COLO829 (cell line): ENCODE measurements around the gene ZNF138.
"Not testable (repeated sequence)": the region's sequence is repeated elsewhere in the genome, so short reads cannot be mapped to it uniquely, and the experiment has no call there.

Experiments used
- DNase-seq: peaks from one replicate; pipeline ENCODE4 v3.0.0; 2012; ENCODE audit warnings: low spot score

The ZNF138 gene

DNA sequence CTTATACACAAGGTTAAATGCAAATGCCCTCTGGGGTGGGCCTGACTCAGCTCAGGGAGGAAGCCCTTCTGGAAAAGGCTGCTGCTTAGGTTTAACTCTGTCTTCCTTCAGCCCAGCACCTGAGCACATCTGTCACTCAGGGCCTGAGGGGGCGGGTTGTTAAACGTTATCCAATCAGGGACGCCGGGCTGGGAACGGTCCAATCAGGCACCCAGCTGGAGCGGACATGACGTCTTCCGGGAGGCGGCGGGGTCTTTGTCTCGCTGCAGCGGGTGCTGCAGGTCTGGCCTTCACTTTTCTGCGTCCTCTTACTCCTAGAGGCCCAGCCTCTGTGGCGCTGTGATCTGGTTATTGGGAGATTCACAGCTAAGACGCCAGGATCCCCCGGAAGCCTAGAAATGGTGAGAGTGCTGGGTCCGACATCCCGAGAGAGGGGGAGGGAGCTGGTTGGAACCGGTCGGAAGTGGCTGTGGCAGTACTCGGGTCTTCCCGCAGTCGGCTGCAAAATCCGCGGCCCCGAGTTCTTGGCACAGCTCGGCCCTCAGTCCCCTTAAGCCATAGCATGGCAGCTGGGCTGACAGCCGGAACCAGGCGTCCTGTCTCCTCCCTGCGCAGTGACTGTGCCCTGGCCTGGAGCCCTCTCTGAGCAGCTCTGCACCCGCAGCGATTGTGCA is at the start of gene ZNF138:
Gene ZNF138 (plus strand): TSS at position 258 of the 674 bp plus-strand sequence. CDS start 141 bp downstream, at position 399.
- DNase-seq = peak; percentile 95

DNA sequence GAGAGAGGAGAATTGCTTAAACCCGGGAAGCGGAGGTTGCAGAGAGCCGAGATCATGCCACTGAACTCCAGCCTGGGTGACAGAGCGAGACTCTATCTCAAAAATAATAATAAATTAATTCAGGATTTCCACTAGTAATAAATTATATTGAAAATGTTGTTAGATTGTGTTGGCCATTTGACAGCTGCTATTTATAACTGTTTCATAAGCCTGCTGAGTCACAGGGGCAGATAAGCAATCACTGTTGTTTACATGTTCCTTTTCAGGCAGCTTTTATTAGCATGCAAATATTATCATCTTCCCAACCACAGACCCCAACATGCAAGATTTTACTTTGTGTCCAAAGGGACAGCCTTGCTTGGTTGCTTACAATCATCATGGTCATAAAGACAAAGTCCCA is 49.5 kb upstream of the ZNF138 start:
- no peak for DNase-seq

DNA sequence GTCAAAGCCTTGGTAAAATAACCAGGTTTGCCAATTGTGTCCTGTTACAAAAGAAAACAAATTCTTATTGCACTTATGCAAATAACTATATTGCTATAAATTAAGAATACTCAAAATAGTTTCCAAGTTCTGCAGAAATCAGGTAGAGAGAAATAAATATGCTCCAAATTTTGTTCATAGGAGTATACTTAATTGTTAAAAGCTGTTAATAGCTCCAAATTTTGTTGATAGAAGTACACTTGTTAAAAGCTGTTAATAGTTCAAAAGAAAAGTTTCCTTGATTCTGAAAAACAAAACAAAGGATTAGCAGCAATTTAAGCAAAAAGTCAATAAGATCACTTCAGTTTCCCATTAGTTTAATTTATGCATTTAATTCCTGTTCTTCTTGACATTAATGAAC is 46.4 kb upstream of the ZNF138 start:
- no peak for DNase-seq

DNA sequence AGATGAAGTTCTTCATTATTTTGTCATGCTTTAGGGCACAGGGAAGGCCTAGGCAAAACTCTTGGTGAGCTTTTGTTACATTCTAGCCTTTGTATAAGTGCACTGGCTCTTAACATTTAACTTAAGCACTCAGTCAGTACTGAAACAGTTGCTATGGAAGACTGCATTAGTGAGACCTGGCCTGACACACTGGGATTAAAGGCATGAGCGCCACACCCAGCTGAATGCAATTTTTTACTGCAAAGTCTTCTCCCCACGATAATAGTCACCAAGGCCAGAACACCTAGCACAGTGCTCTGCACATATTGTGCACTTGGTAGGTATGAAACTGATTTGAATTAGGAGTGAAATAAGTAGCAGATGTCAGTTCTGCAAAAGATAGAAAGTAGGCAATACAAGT is 41.2 kb upstream of the ZNF138 start:
- no peak for DNase-seq

DNA sequence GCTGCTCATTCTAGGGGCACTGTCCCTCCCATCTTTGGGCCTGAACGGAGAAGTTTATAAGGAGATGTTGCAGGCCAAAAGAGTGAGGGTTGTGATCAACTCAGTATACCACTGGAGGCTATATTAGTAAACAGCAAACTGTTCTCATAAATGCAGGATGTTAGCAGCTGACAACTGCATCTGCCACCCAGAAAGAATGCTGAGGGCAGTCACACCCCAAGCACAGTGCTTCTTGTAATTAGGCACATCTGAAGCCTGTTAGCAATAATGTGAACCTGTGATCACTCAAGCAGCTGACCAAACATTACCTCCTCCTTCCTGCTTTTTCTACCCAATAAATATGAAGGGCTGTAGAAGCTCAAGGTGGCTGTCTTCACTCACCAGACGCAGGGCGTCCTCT is 38.4 kb upstream of the ZNF138 start:
- no peak for DNase-seq

DNA sequence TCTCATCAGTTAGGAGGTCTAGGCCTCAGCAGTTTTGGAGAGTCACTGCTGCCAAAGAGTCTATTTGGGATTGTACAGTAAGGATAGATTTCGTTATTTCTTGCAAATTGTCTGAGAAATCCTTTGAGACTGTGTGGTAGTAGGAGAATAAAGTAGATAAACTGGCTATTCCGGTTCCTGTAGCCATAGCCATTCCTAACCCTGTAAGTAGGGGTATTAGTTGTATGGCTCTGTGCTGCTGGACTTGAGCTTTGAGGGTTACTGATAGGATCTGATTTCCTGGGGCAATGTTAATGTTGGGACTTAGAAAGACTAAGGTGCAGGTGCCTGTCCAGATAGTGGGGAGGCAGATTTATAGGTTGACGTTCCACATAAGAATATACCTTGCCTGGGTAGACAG is 36.1 kb upstream of the ZNF138 start:
- no peak for DNase-seq

DNA sequence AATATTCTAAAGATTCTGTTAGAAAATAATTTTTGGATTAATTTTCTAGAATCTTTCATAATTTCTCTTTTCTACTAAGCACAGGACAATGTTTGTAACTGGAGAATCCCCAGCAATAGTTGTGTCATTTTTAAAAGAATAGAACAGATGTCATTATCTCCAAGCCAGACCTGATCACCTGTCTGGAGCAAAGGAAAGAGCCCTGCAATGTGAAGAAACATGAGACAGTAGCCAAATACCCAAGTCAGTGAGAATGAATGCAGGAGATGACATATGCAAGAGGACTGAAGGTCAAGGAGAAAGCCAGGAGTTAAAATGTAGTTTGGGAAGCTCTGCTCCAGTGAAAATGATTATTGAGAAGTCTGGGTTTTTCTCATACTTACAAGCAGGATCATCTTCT is 25.4 kb upstream of the ZNF138 start:
- DNase-seq = no peak

DNA sequence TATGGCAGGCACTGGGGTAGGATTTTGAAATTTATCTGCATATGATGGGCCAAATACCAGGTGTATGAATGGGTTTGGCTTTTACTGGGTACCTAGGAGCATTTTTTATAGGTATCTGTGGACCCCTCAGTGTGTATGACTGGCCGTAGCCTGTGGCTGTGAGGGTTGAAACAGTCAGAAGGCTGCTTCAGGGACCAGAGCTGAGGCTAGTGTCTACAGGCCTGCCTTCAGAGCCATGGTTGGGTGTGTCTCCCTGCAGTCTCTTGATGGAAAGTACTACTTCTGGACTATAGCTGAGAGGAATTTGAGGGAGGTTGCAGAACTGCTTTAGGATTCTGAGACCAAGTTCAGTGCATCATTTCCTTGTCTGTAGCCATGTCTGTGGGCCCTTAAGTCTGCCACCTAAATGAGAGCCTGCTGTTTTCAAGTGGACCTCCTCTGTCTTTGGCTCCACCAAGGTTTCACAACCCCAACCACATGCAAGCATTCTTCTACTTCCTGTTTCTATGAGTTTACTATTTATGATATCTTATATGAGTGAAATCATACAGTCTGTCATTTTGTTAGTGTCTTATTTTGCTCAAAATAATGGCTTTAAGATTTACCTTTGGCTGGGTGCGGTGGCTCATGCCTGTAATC is 19.9 kb upstream of the ZNF138 start:
- DNase-seq = no peak

DNA sequence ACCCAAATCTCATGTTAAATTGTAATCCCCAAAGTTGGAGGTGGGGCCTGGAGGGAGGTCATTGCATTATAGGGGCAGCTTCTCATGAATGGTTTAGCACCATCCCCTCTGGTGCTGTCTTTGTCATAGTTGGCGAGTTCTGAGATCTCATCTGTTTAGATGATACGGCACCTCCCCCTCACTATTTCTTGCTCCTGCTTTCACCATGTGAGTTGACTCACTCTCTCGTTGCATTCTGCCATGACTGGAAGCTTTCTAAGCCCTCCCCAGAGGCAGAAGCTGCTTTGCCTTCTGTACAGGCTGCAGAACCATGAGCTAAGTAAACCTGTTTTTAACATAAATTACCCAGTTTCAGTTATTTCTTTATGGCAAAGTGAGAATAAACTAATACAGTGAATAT is 18.9 kb upstream of the ZNF138 start:
- DNase-seq = peak; percentile 23

DNA sequence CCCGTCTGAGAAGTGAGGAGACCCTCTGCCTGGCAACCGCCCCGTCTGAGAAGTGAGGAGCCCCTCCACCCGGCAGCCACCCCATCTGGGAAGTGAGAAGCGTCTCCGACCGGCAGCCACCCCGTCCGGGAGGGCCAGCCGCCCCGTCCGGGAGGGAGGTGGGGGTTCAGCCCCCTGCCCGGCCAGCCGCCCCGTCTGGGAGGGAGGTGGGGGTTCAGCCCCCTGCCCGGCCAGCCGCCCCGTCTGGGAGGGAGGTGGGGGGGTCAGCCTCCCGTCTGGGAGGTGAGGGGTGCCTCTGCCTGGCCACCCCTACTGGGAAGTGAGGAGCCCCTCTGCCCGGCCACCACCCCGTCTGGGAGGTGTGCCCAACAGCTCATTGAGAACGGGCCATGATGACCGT is 9.4 kb upstream of the ZNF138 start:
- not testable (repeated sequence) for DNase-seq

DNA sequence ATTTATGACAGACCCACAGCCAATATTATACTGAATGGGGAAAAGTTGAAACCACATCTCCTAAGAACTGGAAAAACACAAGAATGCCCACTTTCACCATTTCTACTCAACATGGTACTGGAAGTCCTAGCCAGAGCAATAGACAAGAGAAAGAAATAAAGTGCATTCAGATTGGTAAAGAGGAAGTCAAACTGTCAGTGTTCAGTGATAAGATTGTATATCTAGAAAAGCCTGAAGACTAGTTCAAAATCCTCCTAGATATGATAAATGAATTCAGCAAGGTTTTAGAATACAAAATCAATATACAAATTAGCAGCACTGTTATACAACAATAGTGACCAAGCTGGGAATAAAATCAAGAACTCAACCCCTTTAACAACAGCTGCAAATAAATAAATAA is 6.9 kb upstream of the ZNF138 start:
- no peak for DNase-seq

DNA sequence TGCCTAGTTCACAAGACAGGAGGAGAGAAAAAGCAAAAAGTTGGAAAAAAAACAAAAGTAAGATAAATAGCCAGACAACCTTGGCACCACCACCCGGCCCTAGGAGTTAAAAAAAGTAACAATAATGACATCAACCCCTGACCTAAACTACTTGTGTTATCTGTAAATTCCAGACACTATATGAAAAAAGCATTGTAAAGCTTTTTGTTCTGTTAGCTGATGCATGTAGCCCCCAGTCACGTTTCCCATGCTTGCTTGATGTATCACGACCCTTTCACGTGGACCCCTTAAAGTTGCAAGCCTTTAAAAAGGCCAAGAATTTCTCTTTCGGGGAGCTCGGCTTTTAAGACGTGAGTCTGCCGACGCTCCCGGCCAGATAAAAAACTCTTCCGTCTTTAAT is 5.0 kb upstream of the ZNF138 start:
- DNase-seq = not testable (repeated sequence)

DNA sequence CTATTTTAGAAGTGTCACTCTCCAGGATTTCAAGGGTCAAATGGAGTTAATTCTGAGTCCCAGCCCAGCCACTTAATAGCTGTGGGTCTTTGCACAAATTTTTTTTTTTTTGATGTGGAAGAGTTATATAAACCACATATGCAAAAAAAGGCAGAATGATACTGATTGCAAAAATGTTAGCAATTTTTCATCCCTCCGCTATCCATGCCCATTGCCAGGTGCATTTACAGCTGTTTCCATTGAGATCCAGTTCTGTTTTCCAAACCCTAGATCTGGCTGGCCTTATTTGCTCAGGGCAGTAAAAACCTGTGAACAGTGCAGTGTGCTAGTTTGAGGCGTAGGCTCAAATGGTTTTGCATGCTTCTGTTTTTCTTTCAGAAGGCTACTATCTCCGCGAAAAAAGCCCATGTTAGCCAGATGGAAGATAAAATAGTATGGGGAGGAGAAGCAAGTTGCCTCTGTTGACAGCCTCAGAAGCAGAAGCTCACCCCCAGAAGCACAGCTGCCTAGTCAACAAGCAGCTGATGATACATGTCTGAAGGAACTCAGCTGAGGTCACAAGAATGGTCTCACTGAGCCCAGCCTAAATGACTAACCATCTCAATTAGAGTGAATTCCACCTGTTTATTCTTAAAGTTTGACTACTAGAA is 997 bp upstream of the ZNF138 start:
- DNase-seq = no peak

DNA sequence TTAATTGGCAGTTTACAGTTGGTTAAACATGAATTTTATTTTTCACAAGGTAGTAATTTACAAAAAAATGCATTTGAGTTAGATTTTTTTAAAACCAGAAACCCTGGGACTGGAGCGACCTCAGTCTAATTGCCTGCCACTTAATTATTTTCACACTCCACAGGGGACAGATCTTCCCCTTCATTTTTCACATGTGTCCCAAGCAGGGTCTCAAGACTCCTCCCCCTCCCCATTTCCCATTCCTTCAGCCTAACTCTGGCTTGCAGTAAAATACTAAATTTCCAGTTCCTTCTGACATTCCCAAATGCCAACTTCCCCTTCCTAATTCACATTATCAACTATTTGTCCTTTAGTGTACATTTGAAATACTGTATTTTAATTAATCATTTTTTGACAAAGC is 948 bp downstream of the ZNF138 start:
- DNase-seq = no peak

DNA sequence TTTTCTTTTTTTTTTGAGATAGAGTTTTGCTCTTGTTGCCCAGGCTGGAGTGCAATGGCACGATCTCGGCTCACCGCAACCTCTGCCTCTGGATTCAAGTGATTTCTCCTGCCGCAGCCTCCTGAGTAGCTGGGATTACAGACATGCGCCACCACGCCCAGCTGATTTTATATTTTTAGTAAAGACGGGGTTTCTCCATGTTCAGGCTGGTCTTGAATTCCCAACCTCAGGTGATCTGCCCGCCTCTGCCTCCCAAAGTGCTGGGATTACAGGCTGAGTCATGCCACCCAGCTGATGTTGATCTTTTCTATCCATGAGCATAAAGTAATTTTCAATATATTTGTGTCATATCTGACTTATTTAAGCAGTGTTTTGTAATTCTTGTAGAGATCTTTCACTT is 4.9 kb downstream of the ZNF138 start:
- not testable (repeated sequence) for DNase-seq

DNA sequence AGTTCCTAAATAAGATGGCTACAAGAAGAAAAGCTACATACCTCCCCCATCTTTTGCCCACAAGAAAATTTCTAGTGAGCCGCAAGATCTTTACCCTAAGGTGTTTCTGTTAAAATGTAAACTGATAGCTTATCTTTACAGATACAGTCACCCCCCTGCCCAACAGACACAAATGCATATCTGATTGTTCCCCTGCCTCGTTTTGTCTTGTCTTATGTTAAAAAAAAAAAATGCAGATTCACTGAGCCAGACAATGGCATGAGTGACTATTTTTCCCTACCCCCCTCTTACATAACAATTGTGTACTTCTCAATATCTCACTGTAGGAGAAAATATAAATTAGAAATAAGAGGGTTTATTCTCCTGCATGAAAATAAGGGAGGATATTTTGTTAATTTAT is 8.5 kb downstream of the ZNF138 start:
- DNase-seq = no peak

DNA sequence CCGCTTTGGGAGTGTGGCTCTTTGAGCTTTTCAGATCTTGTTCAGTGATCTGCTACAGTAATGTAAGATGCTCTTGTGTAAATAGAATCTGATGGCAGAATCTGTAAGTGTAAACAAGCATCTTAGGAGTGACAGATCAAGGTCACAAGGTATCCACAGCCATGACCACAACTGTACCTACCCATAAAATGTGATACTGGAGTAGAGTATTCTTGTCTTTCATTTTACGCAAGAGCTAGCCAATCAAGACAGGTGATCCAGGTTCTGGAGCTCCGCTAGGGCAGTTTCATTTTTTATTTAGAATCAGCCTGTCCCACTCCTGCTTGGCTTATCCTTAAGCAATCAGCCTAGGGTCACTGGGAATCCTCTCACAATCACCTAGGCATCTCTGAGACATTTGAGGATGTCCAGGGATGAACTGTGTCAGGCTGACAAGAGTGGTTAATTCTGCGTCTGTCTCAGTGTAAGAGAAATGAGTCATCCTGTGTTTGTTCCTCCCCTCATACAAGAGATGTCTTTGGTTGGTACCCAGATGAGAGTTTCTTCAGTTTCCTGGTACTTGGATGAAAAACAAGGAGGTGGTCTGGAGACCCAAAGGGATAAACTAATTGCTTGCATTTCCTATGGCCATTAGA is 13.6 kb downstream of the ZNF138 start:
- no peak for DNase-seq

DNA sequence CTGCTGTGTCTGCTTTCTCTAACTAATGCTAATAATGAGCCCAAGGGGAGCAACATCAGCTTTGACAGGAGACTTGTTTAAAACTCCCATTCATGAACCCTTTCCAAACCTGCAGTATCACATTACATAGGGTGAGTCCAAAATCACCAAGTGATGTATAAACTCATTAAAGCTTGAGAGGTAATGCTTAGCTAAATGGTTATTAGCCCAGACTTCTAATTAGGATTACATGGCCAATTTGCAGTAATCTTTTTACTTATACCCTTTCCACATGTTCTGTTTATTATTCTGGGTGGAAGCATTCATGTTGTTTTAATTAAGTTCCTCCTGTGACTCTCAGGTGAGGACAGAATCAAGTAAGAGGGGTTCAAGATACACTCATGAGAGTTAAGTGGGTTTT is 17.5 kb downstream of the ZNF138 start:
- no peak for DNase-seq

DNA sequence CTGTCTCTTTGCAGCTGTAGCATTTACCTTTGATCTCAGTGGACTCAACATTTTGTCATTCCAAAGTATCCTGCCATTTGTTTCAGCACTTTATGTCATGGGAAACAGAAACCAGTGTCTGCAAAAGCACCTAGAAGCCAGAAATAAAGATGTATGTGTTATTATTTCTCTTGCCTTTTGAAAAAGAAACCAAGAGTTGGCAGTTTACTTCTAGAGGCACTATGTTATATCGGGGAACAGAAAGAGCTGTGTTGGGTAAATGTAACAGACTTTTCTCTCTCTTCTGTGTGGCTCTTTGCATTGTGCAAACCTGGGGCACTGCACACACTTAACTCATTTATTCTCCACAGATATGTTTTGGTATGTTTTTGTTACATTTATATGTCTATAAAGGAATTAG is 36.7 kb downstream of the ZNF138 start:
- DNase-seq = no peak

DNA sequence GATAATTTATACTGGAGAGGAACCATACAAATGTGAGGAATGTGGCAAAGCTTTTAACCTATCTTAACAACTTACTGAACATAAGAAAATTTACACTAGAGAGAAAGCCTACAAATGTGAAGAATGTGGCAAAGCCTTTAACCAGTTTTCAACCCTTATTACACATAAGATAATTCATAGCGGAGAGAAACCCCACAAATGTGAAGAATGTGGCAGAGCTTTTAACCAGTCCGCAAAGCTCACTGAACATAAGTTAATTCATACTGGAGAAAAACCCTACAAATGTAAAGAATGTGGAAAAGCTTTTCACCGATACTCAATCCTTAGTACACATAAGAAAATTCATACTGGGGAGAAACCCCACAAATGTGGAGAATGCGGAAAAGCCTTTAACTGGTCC is 37.9 kb downstream of the ZNF138 start:
- no peak for DNase-seq

DNA sequence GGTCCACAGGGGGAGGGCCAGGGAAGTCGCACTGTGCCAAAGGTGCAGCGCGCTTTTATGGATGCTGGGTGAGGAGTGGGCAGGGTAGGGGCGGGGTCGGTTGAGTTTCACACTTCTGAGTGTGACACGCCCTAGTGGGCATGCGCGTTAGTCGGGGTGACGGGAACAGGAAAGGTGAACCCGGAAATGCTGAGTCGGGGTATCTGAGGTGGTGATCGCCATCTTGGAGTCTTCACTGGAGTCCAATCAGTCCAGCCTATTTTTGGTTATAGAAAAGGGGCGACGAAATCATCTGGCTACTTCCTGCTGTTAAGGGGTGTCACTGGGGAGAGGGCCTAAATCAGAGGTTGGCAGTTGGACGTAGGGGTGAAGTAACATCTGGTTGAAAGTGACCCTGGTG is 40.8 kb downstream of the ZNF138 start:
- DNase-seq = no peak

DNA sequence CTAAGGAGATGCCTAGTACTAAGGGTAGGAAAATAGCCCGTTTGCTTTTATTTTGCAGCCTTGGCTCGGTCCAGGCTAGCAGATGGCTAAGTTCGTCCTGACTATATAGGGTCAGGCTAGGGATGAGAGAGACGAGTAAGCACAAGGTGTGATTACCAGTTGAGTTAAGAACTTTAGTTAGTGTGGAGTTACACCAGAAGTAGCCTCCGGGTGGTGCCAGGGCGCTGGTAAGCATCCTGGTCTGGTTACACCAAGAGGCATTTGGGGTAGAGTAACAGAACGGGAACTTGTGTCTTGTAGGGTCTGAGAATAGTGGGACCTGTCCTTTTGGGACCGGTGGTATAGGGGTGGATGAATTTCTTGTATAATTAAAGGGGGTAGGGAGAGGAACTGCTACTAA is 41.6 kb downstream of the ZNF138 start:
- DNase-seq = not testable (repeated sequence)

DNA sequence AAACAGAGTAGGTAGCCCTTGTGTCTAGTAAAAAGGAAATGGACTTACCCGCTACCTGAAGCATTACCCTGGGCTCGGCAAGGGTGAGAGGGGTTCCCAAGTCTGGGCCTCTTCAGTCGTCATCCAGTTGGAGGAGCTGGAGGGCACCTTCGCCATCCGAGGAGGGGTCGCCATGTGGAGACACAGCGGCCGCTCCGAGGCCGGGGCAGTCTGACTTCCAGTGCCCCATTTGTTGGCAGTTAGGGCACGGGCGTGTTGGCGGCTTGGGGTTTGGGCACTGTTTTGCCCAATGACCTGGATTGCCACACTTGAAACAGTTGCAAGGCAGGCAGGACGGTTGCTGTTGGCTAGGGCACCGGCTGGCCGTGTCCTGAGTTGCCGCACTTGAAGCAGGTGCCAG is 43.8 kb downstream of the ZNF138 start:
- not testable (repeated sequence) for DNase-seq
